T-helper 17 cell (primary cell): ENCODE data around the gene LIN52. TPM values are rescaled to one million over a fixed set of nuclear protein-coding genes. Genes with fewer than 3 reads are reported as not detected.

ENCODE experiments used
- ATAC-seq: fragments of 150-1000 bp; cut with Tn5 transposase; 2 replicates; pipeline ENCODE4 v1.10.0; 2021; ENCODE audit warnings: mild to moderate bottlenecking, moderate library complexity
- DNase-seq, 3 donors: peaks; one replicate each; pipeline versions ENCODE4 v3.0.0 to v3.0.0-alpha.2; 2020 to 2021
- H3K9me3 ChIP-seq: one replicate; pipeline ENCODE4 v1.7.0; 2013; ENCODE audit warnings: low read length, mild to moderate bottlenecking; ENCODE audit not compliant: control insufficient read depth, poor library complexity, severe bottlenecking
- H3K27ac Mint-ChIP-seq: one replicate; pipeline ENCODE4 v1.8.0; 2022; ENCODE audit warnings: mild to moderate bottlenecking, moderate library complexity, mixed read lengths
- H3K27me3 Mint-ChIP-seq: one replicate; pipeline ENCODE4 v1.8.0; 2022; ENCODE audit warnings: mixed read lengths
- H3K36me3 Mint-ChIP-seq: one replicate; pipeline ENCODE4 v1.8.0; 2022; ENCODE audit warnings: low read depth, mixed read lengths
- H3K4me1 Mint-ChIP-seq: one replicate; pipeline ENCODE4 v1.8.0; 2022; ENCODE audit warnings: mild to moderate bottlenecking, mixed read lengths
- H3K4me3 Mint-ChIP-seq: one replicate; pipeline ENCODE4 v1.8.0; 2022; ENCODE audit warnings: mild to moderate bottlenecking, moderate library complexity, mixed read lengths
- total RNA-seq, 4 donors: library from RNA in 2 of 4; stranded (reverse) in 2 of 4; gene quantifications; one replicate each; pipeline ENCODE4 v1.2.3 and lab custom pipeline; 2022 to 2026

LIN52 gene, protein sequence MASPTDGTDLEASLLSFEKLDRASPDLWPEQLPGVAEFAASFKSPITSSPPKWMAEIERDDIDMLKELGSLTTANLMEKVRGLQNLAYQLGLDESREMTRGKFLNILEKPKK
- total RNA-seq (10 to 100 TPM in 1 of 2 donors, 1 to 10 TPM in 1; 7.6 to 10.5 TPM), total RNA-seq (lab: John Stamatoyannopoulos, UW) (14.8 to 30.4 reads per million in 2 donors)

DNA sequence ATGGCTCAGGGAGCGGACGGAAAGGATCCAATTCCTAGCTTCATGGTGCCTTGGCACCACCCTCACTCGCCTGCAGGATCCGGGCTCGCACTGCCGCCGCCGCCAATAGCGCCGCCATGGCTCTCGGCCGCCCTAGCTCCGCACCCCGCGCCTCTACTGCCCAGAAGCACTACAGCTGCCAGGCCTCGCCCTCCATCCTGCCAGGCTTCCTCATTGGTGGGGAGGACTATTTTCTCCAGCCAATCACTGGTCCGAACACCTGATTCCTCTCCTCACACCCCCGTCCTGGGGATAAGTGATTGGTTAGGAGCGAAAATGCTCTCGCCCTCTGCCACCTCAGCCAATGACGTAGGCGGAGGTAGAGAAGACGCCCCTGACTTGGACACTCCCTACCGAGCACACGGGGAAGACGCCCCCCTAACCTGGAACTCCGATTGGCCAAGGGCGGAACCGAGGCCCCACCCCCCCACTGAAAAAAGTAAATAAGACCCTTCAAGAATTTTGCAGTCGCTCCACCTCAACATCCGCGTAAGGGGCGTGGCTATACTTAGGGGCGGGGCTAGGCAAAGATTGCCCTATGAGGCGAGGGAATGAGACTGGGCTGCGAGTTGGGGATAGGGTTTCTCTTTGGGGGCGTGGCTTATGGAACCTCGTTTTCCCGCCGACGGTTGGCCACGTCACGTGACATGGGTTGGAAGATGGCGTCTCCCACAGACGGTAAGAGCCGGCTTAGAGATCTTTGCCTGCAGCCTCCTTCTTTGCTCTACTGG, at the start of gene LIN52, which contains the start of gene ALDH6A1:
TSS of gene LIN52 (plus strand) at position 680 of the 770 bp plus-strand sequence. CDS start at position 699, 19 bp downstream.
TSS of gene ALDH6A1 (minus strand) at position 177 of the 770 bp plus-strand sequence. CDS start at position 118, 59 bp downstream.
- no peaks in the 10 kb centered on the region for H3K27me3 Mint-ChIP-seq

DNA sequence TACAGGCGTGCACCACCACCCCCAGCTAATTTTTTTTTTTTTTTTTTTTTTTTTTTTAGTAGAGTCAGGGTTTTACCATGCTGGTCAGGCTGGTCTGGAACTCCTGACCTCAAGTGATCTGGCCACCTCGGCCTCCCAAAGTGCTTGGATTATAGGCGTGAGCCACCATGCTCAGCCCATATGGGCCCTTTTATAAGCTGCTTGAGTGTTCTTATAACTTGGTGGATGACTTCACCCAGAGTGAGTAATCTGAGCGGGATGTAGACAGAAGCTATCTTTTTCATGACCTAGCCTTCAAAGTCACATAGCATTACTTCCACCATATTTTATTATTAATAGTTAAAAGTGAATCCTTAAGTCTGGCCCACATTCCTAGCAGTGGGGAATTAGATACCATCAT, 49.2 kb upstream of the LIN52 start:
- ATAC-seq (no peak), DNase-seq (no peak)
- Mint-ChIP-seq H3K4me3 (no peak overlapping the region), H3K4me1 (peaks cover 2% of the 10 kb centered on the region), H3K27me3 (no peaks in the 10 kb centered on the region), H3K36me3 (peaks cover 4% of the 10 kb centered on the region), H3K27ac (no peak overlapping the region)
- no peaks in the 10 kb centered on the region for H3K9me3 ChIP-seq

More for the DNA sequence above, at the start of gene LIN52, which contains the start of gene ALDH6A1:
- ATAC-seq (peak; percentile 90), DNase-seq (peak; percentile 94 to 100 (median 99))
- Mint-ChIP-seq H3K36me3 (peaks cover 5% of the 10 kb centered on the region), H3K27ac (peak within 1 kb of the TSS; percentile 98), H3K4me3 (peak within 1 kb of the TSS; percentile 99), H3K4me1 (peaks cover 28% of the 10 kb centered on the region)
- H3K9me3 ChIP-seq: no peaks in the 10 kb centered on the region

DNA sequence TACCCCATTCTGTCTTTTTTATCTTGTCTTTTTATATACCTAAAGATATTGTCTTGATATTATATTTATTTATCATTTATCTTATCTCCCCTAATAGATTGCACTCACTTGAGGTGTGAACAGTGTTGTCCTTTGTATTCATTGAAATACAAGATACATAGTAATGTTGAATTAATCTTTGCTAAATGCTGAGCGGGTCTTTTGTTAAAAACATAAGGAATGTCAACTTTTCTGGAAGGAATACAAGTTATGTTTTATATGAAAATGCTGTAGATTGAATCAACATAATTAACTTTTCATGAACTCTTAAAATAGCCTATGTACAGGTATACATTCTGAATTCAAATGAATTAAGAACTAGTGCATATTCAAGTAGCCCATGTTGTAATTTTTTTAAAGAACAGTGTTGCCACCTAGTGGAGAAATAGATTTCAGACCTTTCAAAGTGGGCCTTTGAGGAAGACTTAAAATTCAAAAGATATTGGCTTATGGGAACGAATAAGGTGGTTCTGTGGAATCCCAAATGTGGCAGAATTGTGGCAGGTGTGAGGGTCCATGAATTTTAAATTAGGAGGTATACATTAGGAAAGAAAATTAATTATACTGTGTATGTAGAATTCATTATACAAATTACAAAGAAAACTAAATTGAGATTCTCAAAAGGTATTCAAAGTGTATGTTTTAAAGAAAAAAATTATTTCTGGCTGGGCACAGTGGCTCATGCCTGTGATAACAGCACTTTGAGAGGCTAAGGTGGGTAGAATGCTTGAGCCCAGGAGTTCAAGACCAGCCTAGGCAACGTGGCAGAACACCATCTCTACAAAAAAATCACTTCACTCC, 46.5 kb upstream of the LIN52 start:
- H3K4me1 Mint-ChIP-seq: peaks cover 2% of the 10 kb centered on the region
- H3K36me3 Mint-ChIP-seq: peaks cover 2% of the 10 kb centered on the region
- H3K4me3 Mint-ChIP-seq: no peak overlapping the region
- H3K27ac Mint-ChIP-seq: no peak overlapping the region
- DNase-seq (no peak), ATAC-seq (peak; percentile 48)
- H3K27me3 Mint-ChIP-seq: no peaks in the 10 kb centered on the region
- no peaks in the 10 kb centered on the region for H3K9me3 ChIP-seq

DNA sequence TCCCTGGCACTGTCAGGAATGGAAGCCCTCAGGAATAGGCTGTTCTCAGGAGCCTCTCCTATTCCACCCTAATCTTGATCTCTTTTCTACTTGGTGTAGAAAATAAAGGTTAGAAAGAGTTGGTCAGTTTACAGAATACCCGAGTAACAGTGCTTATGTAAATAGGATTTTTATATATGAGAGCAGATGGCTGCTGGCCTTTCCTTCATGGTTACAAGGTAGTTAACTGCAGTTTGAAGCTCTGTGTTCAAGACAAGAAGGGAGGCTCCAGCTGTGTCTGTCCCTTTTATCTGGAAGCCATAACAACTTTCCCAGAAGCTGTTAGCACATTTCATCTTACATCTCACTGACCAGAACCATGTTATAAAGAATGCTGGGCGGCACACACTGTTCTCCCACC, 42.5 kb upstream of the LIN52 start:
- no peaks in the 10 kb centered on the region for H3K9me3 ChIP-seq
- H3K4me1 Mint-ChIP-seq: peaks cover 2% of the 10 kb centered on the region
- H3K27ac Mint-ChIP-seq: no peak overlapping the region
- no peaks in the 10 kb centered on the region for H3K27me3 Mint-ChIP-seq
- DNase-seq (no peak), ATAC-seq (no peak)
- peaks cover 2% of the 10 kb centered on the region for H3K36me3 Mint-ChIP-seq
- no peak overlapping the region for H3K4me3 Mint-ChIP-seq

DNA sequence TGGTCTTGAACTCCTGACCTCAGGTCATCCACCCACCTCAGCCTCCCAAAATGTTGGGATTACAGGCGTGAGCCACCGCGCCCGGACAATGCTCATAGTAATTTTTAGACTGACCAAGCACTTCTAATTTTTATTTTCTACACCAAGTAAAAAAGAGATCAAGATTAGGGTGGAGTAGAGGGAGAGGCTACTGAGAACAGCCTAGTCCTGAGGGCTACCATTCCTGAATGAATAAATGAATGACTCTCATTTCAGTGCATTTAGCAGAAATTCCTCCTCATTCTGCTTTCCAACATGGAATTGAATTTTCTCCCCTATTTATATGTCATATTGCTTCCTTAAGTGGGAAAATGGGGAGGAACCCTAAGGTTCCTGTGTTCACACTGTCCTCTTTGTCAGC, 39.2 kb upstream of the LIN52 start:
- peaks cover 3% of the 10 kb centered on the region for H3K4me1 Mint-ChIP-seq
- ATAC-seq: no peak
- H3K27me3 Mint-ChIP-seq: no peaks in the 10 kb centered on the region
- H3K4me3 Mint-ChIP-seq: no peak overlapping the region
- no peak overlapping the region for H3K27ac Mint-ChIP-seq
- no peaks in the 10 kb centered on the region for H3K9me3 ChIP-seq
- DNase-seq: no peak
- peaks cover 2% of the 10 kb centered on the region for H3K36me3 Mint-ChIP-seq

DNA sequence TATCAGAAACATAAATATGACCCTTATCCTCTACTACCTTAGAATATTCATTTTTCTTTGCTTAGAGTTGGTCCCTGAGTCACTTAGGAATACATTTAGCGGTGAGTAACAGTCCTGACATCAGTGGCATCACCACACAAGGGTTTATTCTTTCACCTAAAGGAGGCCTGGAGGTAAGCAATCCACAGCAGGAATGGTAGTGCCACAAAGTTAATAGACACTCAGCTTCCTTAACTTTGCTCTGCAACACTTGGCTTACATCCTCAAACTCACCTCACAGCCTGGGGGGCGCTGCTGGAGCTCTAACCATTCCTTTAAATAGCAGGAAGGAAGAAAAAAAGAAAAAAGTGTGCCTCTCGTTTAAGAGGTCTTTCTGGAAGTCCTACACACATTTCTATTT, 36.5 kb upstream of the LIN52 start:
- DNase-seq (no peak), ATAC-seq (no peak)
- H3K27ac Mint-ChIP-seq: no peak overlapping the region
- H3K9me3 ChIP-seq: no peaks in the 10 kb centered on the region
- H3K4me3 Mint-ChIP-seq: no peak overlapping the region
- H3K4me1 Mint-ChIP-seq: peaks cover 3% of the 10 kb centered on the region
- no peaks in the 10 kb centered on the region for H3K27me3 Mint-ChIP-seq
- peaks cover 2% of the 10 kb centered on the region for H3K36me3 Mint-ChIP-seq

DNA sequence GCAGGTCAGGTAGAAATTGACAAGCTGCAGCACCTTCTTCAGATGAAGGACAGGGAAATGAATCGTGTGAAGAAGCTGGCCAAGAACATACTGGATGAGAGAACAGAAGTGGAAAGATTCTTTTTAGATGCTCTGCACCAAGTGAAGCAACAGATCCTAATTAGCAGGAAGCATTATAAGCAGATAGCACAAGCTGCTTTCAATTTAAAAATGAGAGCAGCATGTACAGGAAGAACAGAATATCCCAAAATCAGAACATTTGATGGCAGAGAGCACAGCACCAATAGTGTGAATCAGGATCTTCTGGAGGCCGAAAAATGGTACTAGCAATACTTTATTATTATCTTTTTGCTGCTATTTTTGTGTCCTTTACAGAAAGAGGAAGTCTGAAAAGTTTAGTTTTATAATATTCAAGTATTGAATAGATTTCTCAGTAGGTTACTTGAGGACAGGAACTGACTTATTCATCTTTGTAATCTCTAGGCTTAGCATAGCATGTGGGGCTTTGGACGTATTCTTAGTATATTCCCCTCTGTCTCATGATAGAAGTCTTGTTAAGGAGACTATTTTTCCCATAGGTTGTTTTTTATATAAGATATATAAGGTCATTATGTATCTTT, 34.8 kb upstream of the LIN52 start:
- ATAC-seq (no peak), DNase-seq (no peak)
- H3K4me3 Mint-ChIP-seq: no peak overlapping the region
- no peak overlapping the region for H3K27ac Mint-ChIP-seq
- peaks cover 2% of the 10 kb centered on the region for H3K36me3 Mint-ChIP-seq
- H3K9me3 ChIP-seq: no peaks in the 10 kb centered on the region
- peaks cover 3% of the 10 kb centered on the region for H3K4me1 Mint-ChIP-seq
- no peaks in the 10 kb centered on the region for H3K27me3 Mint-ChIP-seq

DNA sequence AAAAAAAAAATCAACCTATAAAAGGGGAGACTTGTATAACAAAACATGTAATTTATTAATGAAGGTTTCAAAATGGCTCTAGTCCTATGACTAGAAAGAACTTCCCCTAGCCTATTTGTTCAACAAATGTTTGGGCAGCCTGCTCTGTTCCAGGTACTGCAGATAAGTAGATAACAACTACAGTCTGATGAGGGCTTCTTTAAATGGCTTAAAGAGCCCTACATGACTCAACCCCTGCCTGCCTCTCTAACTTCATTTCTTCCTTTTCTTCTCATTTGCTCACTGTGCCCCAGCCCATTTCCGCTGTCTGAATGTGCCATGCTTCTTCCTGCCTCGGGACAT, 22.0 kb upstream of the LIN52 start:
- H3K9me3 ChIP-seq: no peaks in the 10 kb centered on the region
- no peaks in the 10 kb centered on the region for H3K27me3 Mint-ChIP-seq
- H3K4me3 Mint-ChIP-seq: no peak overlapping the region
- peaks cover 8% of the 10 kb centered on the region for H3K36me3 Mint-ChIP-seq
- no peak overlapping the region for H3K27ac Mint-ChIP-seq
- DNase-seq (no peak), ATAC-seq (no peak)
- no peaks in the 10 kb centered on the region for H3K4me1 Mint-ChIP-seq

DNA sequence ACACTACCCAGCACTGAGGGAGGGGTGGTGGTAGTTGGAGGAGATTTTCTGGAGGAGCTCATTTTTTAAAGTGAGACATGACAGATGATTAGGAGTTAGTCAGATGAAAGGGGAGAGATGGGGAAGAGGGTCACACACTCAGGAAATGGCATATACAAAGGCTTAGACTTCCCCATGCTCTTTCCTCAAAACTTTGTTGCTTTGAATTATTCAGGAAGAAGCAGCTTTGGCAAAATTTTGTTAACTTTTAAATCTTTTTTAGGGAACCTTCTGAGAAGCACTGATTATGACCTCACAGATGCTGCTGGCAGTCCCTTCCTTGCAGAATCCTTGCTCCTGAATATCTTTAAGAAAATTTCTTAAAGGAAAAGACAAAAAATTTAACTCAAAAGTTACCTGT, 20.3 kb upstream of the LIN52 start:
- no peaks in the 10 kb centered on the region for H3K9me3 ChIP-seq
- H3K27me3 Mint-ChIP-seq: no peaks in the 10 kb centered on the region
- H3K27ac Mint-ChIP-seq: no peak overlapping the region
- H3K36me3 Mint-ChIP-seq: peaks cover 8% of the 10 kb centered on the region
- no peak overlapping the region for H3K4me3 Mint-ChIP-seq
- ATAC-seq (no peak), DNase-seq (no peak)
- no peaks in the 10 kb centered on the region for H3K4me1 Mint-ChIP-seq

DNA sequence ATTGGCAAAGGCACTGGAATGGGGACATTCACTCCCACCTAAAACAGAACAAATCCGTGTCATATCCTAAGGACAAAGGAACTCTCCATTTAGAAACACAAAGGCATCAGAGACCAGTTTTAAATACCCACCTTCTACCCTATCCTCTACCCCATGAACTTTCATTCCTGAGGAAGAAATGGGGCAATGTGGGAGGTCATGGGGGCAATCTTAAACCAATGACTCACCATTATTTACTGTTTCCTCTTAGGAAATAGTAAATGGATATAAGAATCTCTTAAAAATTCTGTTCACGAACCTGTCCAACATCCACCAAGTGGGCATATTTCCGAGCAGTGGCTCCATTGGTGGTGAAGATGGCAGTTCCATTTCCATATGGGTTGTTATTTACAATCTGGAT, 19.9 kb upstream of the LIN52 start:
- no peak for ATAC-seq
- Mint-ChIP-seq H3K4me1 (no peaks in the 10 kb centered on the region), H3K27ac (no peak overlapping the region), H3K4me3 (no peak overlapping the region), H3K27me3 (no peaks in the 10 kb centered on the region), H3K36me3 (peaks cover 8% of the 10 kb centered on the region)
- DNase-seq: no peak
- no peaks in the 10 kb centered on the region for H3K9me3 ChIP-seq

DNA sequence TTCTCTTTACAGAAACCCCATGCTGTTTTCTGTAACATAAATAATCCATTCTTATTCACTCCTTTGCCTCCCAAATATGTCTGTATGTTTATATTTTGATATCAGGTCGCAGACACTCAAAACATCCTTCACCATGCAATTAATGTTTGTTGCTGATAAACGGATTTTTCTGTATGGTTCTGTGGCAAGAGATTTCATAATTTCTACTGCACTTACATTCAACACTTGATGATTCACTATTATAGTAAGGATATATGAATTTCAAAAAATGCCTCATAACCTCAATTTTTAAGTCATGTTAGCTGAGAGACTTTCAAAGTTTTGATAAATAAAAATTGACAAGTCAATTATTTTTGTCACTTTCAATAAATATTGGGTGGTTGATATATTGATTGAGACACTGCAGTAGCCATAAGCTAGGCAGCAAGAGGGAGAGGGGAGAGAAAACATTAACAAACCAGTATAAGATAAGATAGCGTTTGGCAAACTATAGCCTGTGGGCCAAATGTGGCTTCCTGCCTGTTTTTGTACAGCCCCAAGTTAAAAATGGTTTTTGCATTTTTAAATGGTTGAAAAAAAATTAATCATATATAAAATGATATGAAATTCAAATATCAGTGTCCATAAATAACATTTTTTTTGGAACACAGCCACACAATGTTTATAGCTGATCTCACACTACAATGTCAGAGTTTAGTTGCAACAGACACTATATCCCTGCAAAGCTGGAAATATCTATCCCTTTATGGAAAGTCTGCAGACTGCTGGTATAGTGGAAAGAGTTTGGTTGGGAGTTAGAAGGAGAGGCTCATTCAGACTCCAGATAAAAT, 18.8 kb upstream of the LIN52 start:
- H3K4me1 Mint-ChIP-seq: no peaks in the 10 kb centered on the region
- no peak overlapping the region for H3K27ac Mint-ChIP-seq
- no peak for ATAC-seq
- H3K9me3 ChIP-seq: no peaks in the 10 kb centered on the region
- H3K36me3 Mint-ChIP-seq: peaks cover 4% of the 10 kb centered on the region
- no peak overlapping the region for H3K4me3 Mint-ChIP-seq
- no peak for DNase-seq
- H3K27me3 Mint-ChIP-seq: no peaks in the 10 kb centered on the region

DNA sequence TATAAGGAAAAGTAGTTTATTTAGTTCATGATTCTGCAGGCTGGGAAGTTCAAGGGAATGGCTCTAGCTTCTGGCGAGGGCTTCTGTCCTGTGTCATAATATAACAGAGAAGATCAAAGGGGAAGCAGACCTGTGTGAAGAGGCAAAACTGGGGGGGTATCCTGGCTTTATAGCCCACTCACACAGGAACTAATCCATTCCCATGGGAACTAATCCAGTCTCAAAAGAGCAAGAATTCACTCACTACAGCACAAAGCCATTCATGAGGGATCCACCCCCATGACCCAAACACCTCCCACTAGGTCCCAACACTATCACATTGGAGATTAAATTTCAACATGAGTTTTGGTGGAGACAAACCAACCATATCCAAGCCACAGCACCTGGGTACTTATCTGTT, 7.4 kb upstream of the LIN52 start:
- H3K9me3 ChIP-seq: no peaks in the 10 kb centered on the region
- DNase-seq (no peak), ATAC-seq (no peak)
- H3K36me3 Mint-ChIP-seq: no peaks in the 10 kb centered on the region
- H3K27me3 Mint-ChIP-seq: no peaks in the 10 kb centered on the region
- no peak overlapping the region for H3K4me3 Mint-ChIP-seq
- peaks cover 7% of the 10 kb centered on the region for H3K4me1 Mint-ChIP-seq
- H3K27ac Mint-ChIP-seq: no peak overlapping the region
